NCI-H2196 treated with DMSO at 0.1 percent for 48 hours (cell line): ENCODE results near the gene P3R3URF.

ENCODE experiments used
- DNase-seq: peaks from one replicate; lab custom pipeline; 2025; ENCODE audit not compliant: unreplicated experiment; lab: John Stamatoyannopoulos, UW

The P3R3URF gene

GRCh38 chr1:46134660-46135331 lies 41.5 kb downstream of the P3R3URF start:
- peak; percentile 60 for DNase-seq

GRCh38 chr1:46133781-46134350 lies 42.4 kb downstream of the P3R3URF start:
- no peak for DNase-seq

GRCh38 chr1:46133181-46133658 lies 43.1 kb downstream of the P3R3URF start:
- DNase-seq: no peak

- DNase-seq: peak; percentile 96
Measured at GRCh38 chr1:46132529-46133180, 43.6 kb downstream of the P3R3URF start, which contains the start of gene PIK3R3. Gene PIK3R3 (minus strand): TSS chr1:46132629. CDS start chr1:46131952, 677 bp downstream.

- DNase-seq: no peak
Measured at GRCh38 chr1:46131712-46132528, 44.4 kb downstream of the P3R3URF start.

- DNase-seq: no peak
Measured at GRCh38 chr1:46131093-46131492, 45.2 kb downstream of the P3R3URF start.

- no peak for DNase-seq
Measured at GRCh38 chr1:46130606-46131005, 45.7 kb downstream of the P3R3URF start.

- DNase-seq: no peak
Measured at GRCh38 chr1:46130121-46130520, 46.2 kb downstream of the P3R3URF start.

GRCh38 chr1:46128344-46128743 lies 47.9 kb downstream of the P3R3URF start:
- DNase-seq: no peak
